OCI-LY1 (cell line): ENCODE results near the gene PPP1R2.

Experiments
- H2AFZ ChIP-seq: fragments of 200-600 bp; sonication (generic), shearing (Covaris generic); 2 replicates; pipeline ENCODE4 v1.6.0; 2014; ENCODE audit warnings: antibody characterized with exemption, mild to moderate bottlenecking, low read length
- H3F3A ChIP-seq: fragments of 200-600 bp; sonication (generic), shearing (Covaris generic); 2 replicates; pipeline ENCODE4 v1.6.0; 2014; ENCODE audit warnings: mild to moderate bottlenecking, antibody characterized with exemption, low read length, moderate library complexity; ENCODE audit not compliant: insufficient read depth
- H3K27ac ChIP-seq: fragments of 200-600 bp; sonication (generic); 2 replicates; pipeline ENCODE4 v1.5.1; 2014; ENCODE audit warnings: low read length, mixed run types, mild to moderate bottlenecking, low read depth; ENCODE audit not compliant: poor library complexity, severe bottlenecking
- H3K27me3 ChIP-seq: fragments of 200-600 bp; sonication (generic); 2 replicates; pipeline ENCODE4 v1.6.0; 2014; ENCODE audit warnings: antibody characterized with exemption, mild to moderate bottlenecking, low read length, moderate library complexity; ENCODE audit not compliant: insufficient read depth
- H3K36me3 ChIP-seq: fragments of 200-600 bp; sonication (generic); 2 replicates; pipeline ENCODE4 v1.6.1; 2014; ENCODE audit warnings: mild to moderate bottlenecking, antibody characterized with exemption, low read length, moderate library complexity, mixed read lengths; ENCODE audit not compliant: insufficient read depth
- H3K4me1 ChIP-seq: fragments of 200-600 bp; sonication (generic); 2 replicates; pipeline ENCODE4 v1.5.1; 2014; ENCODE audit warnings: mild to moderate bottlenecking, low read length, moderate library complexity; ENCODE audit not compliant: insufficient read depth, severe bottlenecking
- H3K4me2 ChIP-seq: fragments of 200-600 bp; sonication (generic), shearing (Covaris generic); 2 replicates; pipeline ENCODE4 v1.6.1; 2014; ENCODE audit warnings: low read length
- H3K4me3 ChIP-seq: fragments of 200-600 bp; sonication (generic); 2 replicates; pipeline ENCODE4 v1.5.1; 2014; ENCODE audit warnings: low read length, low read depth, mild to moderate bottlenecking, mixed read lengths; ENCODE audit not compliant: poor library complexity, severe bottlenecking
- H3K79me2 ChIP-seq: fragments of 200-600 bp; shearing (Covaris generic); 2 replicates; pipeline ENCODE4 v1.6.1; 2016; ENCODE audit warnings: mixed run types, low read length, mixed read lengths; ENCODE audit not compliant: insufficient read depth
- H3K9ac ChIP-seq: fragments of 200-600 bp; sonication (generic), shearing (Covaris generic); 2 replicates; pipeline ENCODE4 v1.6.1; 2014; ENCODE audit warnings: mild to moderate bottlenecking, low read length, mixed read lengths
- H3K9me2 ChIP-seq: fragments of 200-600 bp; sonication (generic), shearing (Covaris generic); 2 replicates; pipeline ENCODE4 v1.6.1; 2014; ENCODE audit warnings: low read depth, mild to moderate bottlenecking, low read length, mixed read lengths
- H3K9me3 ChIP-seq: fragments of 200-600 bp; shearing (Covaris generic); 2 replicates; pipeline ENCODE4 v1.6.1; 2014; ENCODE audit warnings: low read length, mixed read lengths
- H4K20me1 ChIP-seq: fragments of 200-600 bp; sonication (generic), shearing (Covaris generic); 2 replicates; pipeline ENCODE4 v1.6.0; 2016; ENCODE audit warnings: mild to moderate bottlenecking, low read length; ENCODE audit not compliant: insufficient read depth
- CTCF ChIP-seq: fragments of 200-600 bp; sonication (generic), shearing (Covaris generic); IDR thresholded peaks from 2 replicates; pipeline ENCODE4 v1.5.1; 2017; ENCODE audit warnings: mild to moderate bottlenecking, antibody characterized with exemption, low read length, moderate library complexity, mixed read lengths
- EZH2 ChIP-seq: fragments of 200-600 bp; sonication (generic), shearing (Covaris generic); IDR thresholded peaks from 2 replicates; pipeline ENCODE4 v1.8.0; 2017; ENCODE audit warnings: borderline replicate concordance, mixed run types, mild to moderate bottlenecking, antibody characterized with exemption, low read length, moderate library complexity, mixed read lengths

Gene PPP1R2

GRCh38 chr3:195468391-195468776 lies 74.7 kb downstream of the PPP1R2 start:
- Histone ChIP-seq H4K20me1 (no peaks in the 10 kb centered on the region), H3K27ac (no peak overlapping the region), H3K4me3 (no peak overlapping the region), H3F3A (no peaks in the 10 kb centered on the region), H3K9me2 (no peaks in the 10 kb centered on the region), H3K9ac (no peak overlapping the region), H3K79me2 (no peaks in the 10 kb centered on the region), H3K9me3 (peaks cover 31% of the 10 kb centered on the region), H3K27me3 (peaks cover 14% of the 10 kb centered on the region; the same call in 1 of the 2 replicates), H3K36me3 (no peaks in the 10 kb centered on the region; the same call in 1 of the 2 replicates), H3K4me2 (no peak overlapping the region), H2AFZ (no peak overlapping the region), H3K4me1 (no peaks in the 10 kb centered on the region)
- no peak for TF ChIP-seq EZH2
- no peak for TF ChIP-seq CTCF

- Histone ChIP-seq H3K4me2 (no peak overlapping the region), H2AFZ (no peak overlapping the region), H3K9me2 (no peaks in the 10 kb centered on the region), H3K27ac (no peak overlapping the region), H4K20me1 (no peaks in the 10 kb centered on the region), H3K9me3 (peaks cover 31% of the 10 kb centered on the region), H3K9ac (no peak overlapping the region), H3K4me1 (no peaks in the 10 kb centered on the region), H3K27me3 (peaks cover 14% of the 10 kb centered on the region; the same call in 1 of the 2 replicates), H3K36me3 (no peaks in the 10 kb centered on the region; the same call in 1 of the 2 replicates), H3F3A (no peaks in the 10 kb centered on the region), H3K79me2 (no peaks in the 10 kb centered on the region), H3K4me3 (no peak overlapping the region)
- TF ChIP-seq EZH2 (no peak), CTCF (no peak)
Measured at GRCh38 chr3:195467641-195468390, 75.3 kb downstream of the PPP1R2 start.

- H3K27me3 ChIP-seq, result peaks cover 12% of the 10 kb centered on the region; the same call in 1 of the 2 replicates
- H3K4me2 ChIP-seq, result no peak overlapping the region
- no peaks in the 10 kb centered on the region for H3K9me2 ChIP-seq
- peaks cover 30% of the 10 kb centered on the region for H3K9me3 ChIP-seq
- H4K20me1 ChIP-seq, result no peaks in the 10 kb centered on the region
- no peak overlapping the region for H3K27ac ChIP-seq
- H2AFZ ChIP-seq, result no peak overlapping the region
- H3K36me3 ChIP-seq, result no peaks in the 10 kb centered on the region; the same call in 1 of the 2 replicates
- no peak overlapping the region for H3K9ac ChIP-seq
- no peaks in the 10 kb centered on the region for H3K4me1 ChIP-seq
- TF ChIP-seq EZH2 (no peak), CTCF (no peak)
- H3F3A ChIP-seq, result no peaks in the 10 kb centered on the region
- H3K4me3 ChIP-seq, result no peak overlapping the region
- H3K79me2 ChIP-seq, result no peaks in the 10 kb centered on the region
Measured at GRCh38 chr3:195466251-195466650, 76.9 kb downstream of the PPP1R2 start.
